Astrocyte (in vitro differentiated cells and primary cell): ENCODE data around the gene COL18A1.

Experiments
- CTCF ChIP-seq: IDR thresholded peaks from 2 replicates; pipeline ENCODE4 v1.5.1; 2011; ENCODE audit warnings: low read depth, mild to moderate bottlenecking, inconsistent platforms, low read length, moderate library complexity; ENCODE audit not compliant: insufficient read depth
- EZH2 ChIP-seq: IDR thresholded peaks from 2 replicates; pipeline ENCODE4 v1.6.1; 2012; ENCODE audit warnings: mild to moderate bottlenecking, low read length, inconsistent platforms; ENCODE audit not compliant: insufficient read depth

GRCh38 chr21:45522381-45522780, 117.4 kb downstream of the COL18A1 start:
- no peak for TF ChIP-seq CTCF
- TF ChIP-seq EZH2: no peak
